IMR-90 (cell line): ENCODE results near the gene PAEP.

ENCODE experiments used
- BHLHE40 ChIP-seq: fragments of 150-350 bp; IDR thresholded peaks from 2 replicates; pipeline ENCODE4 v1.6.1; 2016; ENCODE audit warnings: mild to moderate bottlenecking, low read depth, low read length
- CEBPB ChIP-seq: IDR thresholded peaks from 2 replicates; pipeline ENCODE4 v1.6.1; 2012; ENCODE audit warnings: low read depth, low read length, improper control_type of control experiment
- CHD1 ChIP-seq: IDR thresholded peaks from 2 replicates; pipeline ENCODE4 v1.6.1; 2012; ENCODE audit warnings: low read depth, low read length, improper control_type of control experiment
- FOS ChIP-seq: fragments of 150-350 bp; IDR thresholded peaks from 2 replicates; pipeline ENCODE4 v1.6.1; 2016; ENCODE audit warnings: low read depth, low read length
- MAFK ChIP-seq: IDR thresholded peaks from 2 replicates; pipeline ENCODE4 v1.6.1; 2012; ENCODE audit warnings: low read depth, low read length, improper control_type of control experiment
- POLR2A ChIP-seq: IDR thresholded peaks from 2 replicates; pipeline ENCODE4 v1.6.1; 2012; ENCODE audit warnings: mild to moderate bottlenecking, low read depth, low read length
- RAD21 ChIP-seq: IDR thresholded peaks from 2 replicates; pipeline ENCODE4 v1.6.1; 2012; ENCODE audit warnings: low read length, improper control_type of control experiment
- RCOR1 ChIP-seq: IDR thresholded peaks from 2 replicates; pipeline ENCODE4 v1.6.1; 2012; ENCODE audit warnings: mild to moderate bottlenecking, low read length, improper control_type of control experiment; ENCODE audit not compliant: insufficient replicate concordance
- RFX5 ChIP-seq: IDR thresholded peaks from 2 replicates; pipeline ENCODE4 v1.8.0; 2012; ENCODE audit warnings: low read depth, mild to moderate bottlenecking, low read length, moderate library complexity
- SMC3 ChIP-seq: fragments of 150-350 bp; IDR thresholded peaks from 2 replicates; pipeline ENCODE4 v1.6.1; 2016; ENCODE audit warnings: low read depth, mild to moderate bottlenecking, antibody characterized with exemption, low read length, moderate library complexity
- TF ChIP-seq, protein P1 (sequence below): conservative IDR thresholded peaks from 2 replicates; pipeline ENCODE4 v1.5.1; 2012; ENCODE audit warnings: mild to moderate bottlenecking, low read depth, low read length, improper control_type of control experiment
- TF ChIP-seq, protein P2 (sequence below): fragments of 150-350 bp; IDR thresholded peaks from 2 replicates; pipeline ENCODE4 v1.6.1; 2017; ENCODE audit warnings: mild to moderate bottlenecking, antibody characterized with exemption, low read length, low read depth
- TF ChIP-seq, protein P3 (sequence below): fragments of 150-350 bp; IDR thresholded peaks from 2 replicates; pipeline ENCODE4 v1.6.1; 2016; ENCODE audit warnings: low read depth, mild to moderate bottlenecking, low read length, moderate library complexity, borderline replicate concordance

DNA sequence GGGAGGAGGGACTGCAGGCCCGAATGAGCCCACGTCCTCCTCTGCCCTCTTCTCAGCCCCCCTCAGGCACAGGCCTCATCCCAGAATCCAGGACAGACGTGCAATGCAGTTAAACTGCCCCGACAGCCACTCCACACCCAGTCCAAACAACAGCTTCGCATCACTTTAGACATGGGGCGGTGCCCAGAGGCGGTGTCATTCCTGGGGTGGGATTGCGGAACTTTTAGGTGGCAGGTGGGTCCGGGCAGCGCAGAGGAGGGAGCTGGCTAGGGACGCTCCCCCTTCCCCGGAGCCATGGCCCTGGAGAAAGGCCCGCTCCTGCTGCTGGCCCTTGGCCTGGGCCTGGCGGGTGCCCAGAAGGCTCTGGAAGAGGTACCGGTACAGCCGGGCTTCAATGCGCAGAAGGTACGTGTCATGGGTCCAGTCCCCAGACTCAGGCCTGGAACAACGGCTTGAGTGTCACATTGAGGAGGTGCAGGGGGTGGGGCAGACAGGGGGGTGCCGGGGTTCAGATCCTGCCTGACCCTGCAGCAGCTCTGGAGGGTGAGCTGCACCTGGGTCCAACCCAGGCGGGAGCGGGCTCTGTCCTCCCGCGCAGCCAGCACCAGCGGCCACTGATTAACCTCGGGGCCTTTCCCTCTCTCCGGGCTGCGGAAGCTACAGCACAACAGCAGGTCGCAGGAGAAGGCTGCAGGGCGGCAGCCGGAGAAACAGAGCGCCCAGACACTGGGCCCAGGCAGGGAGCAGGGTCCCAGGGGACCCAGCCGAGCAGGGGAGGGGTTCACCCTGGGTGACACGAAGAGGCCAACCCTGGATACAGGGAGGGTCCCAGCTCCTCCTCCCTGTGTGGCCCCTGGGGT lies 52.6 kb downstream of the PAEP start:
- TF ChIP-seq, protein P1, sequence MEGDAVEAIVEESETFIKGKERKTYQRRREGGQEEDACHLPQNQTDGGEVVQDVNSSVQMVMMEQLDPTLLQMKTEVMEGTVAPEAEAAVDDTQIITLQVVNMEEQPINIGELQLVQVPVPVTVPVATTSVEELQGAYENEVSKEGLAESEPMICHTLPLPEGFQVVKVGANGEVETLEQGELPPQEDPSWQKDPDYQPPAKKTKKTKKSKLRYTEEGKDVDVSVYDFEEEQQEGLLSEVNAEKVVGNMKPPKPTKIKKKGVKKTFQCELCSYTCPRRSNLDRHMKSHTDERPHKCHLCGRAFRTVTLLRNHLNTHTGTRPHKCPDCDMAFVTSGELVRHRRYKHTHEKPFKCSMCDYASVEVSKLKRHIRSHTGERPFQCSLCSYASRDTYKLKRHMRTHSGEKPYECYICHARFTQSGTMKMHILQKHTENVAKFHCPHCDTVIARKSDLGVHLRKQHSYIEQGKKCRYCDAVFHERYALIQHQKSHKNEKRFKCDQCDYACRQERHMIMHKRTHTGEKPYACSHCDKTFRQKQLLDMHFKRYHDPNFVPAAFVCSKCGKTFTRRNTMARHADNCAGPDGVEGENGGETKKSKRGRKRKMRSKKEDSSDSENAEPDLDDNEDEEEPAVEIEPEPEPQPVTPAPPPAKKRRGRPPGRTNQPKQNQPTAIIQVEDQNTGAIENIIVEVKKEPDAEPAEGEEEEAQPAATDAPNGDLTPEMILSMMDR, result no peak
- TF ChIP-seq POLR2A (no peak), CHD1 (no peak), BHLHE40 (no peak), RAD21 (no peak), SMC3 (no peak), CEBPB (no peak), RFX5 (no peak), RCOR1 (no peak), FOS (no peak), MAFK (no peak)
- TF ChIP-seq, protein P2, sequence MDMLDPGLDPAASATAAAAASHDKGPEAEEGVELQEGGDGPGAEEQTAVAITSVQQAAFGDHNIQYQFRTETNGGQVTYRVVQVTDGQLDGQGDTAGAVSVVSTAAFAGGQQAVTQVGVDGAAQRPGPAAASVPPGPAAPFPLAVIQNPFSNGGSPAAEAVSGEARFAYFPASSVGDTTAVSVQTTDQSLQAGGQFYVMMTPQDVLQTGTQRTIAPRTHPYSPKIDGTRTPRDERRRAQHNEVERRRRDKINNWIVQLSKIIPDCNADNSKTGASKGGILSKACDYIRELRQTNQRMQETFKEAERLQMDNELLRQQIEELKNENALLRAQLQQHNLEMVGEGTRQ, result no peak
- TF ChIP-seq, protein P3, sequence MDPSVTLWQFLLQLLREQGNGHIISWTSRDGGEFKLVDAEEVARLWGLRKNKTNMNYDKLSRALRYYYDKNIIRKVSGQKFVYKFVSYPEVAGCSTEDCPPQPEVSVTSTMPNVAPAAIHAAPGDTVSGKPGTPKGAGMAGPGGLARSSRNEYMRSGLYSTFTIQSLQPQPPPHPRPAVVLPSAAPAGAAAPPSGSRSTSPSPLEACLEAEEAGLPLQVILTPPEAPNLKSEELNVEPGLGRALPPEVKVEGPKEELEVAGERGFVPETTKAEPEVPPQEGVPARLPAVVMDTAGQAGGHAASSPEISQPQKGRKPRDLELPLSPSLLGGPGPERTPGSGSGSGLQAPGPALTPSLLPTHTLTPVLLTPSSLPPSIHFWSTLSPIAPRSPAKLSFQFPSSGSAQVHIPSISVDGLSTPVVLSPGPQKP, result no peak
